Mucosa of descending colon (tissue), 3 donors: ENCODE results near the gene PCSK5. TPM values are rescaled to one million over a fixed set of nuclear protein-coding genes. Genes with fewer than 3 reads are reported as not detected.

Experiments
- ATAC-seq: fragments of 200-7000 bp; cut with Tn5 transposase; one replicate; pipeline ENCODE4 v1.9.1; 2020; ENCODE audit warnings: mild to moderate bottlenecking, moderate library complexity
- DNase-seq, 3 donors: peaks; one replicate each; pipeline ENCODE4 v3.0.0-alpha.2; 2020
- H3K36me3 ChIP-seq: fragments of 200-600 bp; one replicate; pipeline ENCODE4 v1.8.0; 2021; ENCODE audit warnings: low read depth, mild to moderate bottlenecking
- H3K4me1 ChIP-seq: fragments of 200-600 bp; one replicate; pipeline ENCODE4 v1.8.0; 2021; ENCODE audit warnings: low read depth, mild to moderate bottlenecking
- H3K4me3 ChIP-seq: fragments of 200-600 bp; one replicate; pipeline ENCODE4 v1.8.0; 2021; ENCODE audit warnings: mild to moderate bottlenecking
- H3K9me3 ChIP-seq: fragments of 200-600 bp; one replicate; pipeline ENCODE4 v1.8.0; 2021; ENCODE audit warnings: mild to moderate bottlenecking
- CTCF ChIP-seq: fragments of 200-600 bp; IDR thresholded peaks from one replicate; pipeline ENCODE4 v1.8.0; 2022; ENCODE audit warnings: antibody characterized with exemption, mild to moderate bottlenecking
- intact Hi-C, 2 donors: fragments of 100-400 bp; cut with DNase I in 1 of 2; cut with micrococcal nuclease in 1 of 2; formaldehyde crosslinking; loops; one replicate each; pipeline versions ENCODE4 v1.11.0 to v1.11.1; 2022; cut with DNase I, micrococcal nuclease
- total RNA-seq, 3 donors: library from RNA; stranded (reverse); fragmentation: NEBNext Ultra II Directional in 2 of 3; extraction: Animal tissue kit (Norgen Biotek cat#: 25700) in 2 of 3; gene quantifications; one replicate each; pipeline versions ENCODE4 v1.2.1 to v1.2.4, GENCODE V29; 2021 to 2023
- donor health status: DM: no; HTN: no; CAD: no; lungs with moderate emphysema.
- donor health status: DM: no; HTN: no; CAD: no.
- donor health status: DM: no; HTN: yes; CAD: no.

Gene PCSK5
- total RNA-seq, 3 donors from 2014 or later: 44.3 to 82.0 (median 53.3) TPM

GRCh38 chr9:76162086-76162730 lies 271.7 kb downstream of the PCSK5 start:
- DNase-seq (no peak), ATAC-seq (no peak)
- TF ChIP-seq CTCF: no peak
- H3K4me3 ChIP-seq: no peak overlapping the region
- no peaks in the 10 kb centered on the region for H3K9me3 ChIP-seq
- peaks cover 4% of the 10 kb centered on the region for H3K36me3 ChIP-seq
- no peaks in the 10 kb centered on the region for H3K4me1 ChIP-seq
- intact Hi-C loops: no loop called here

- ATAC-seq (peak; percentile 23), DNase-seq (no peak)
- Histone ChIP-seq H3K4me3 (no peak overlapping the region), H3K36me3 (peaks cover 4% of the 10 kb centered on the region), H3K4me1 (no peaks in the 10 kb centered on the region), H3K9me3 (no peaks in the 10 kb centered on the region)
- TF ChIP-seq CTCF: no peak
- intact Hi-C loops: no loop called here
Measured at GRCh38 chr9:76162751-76163500, 272.5 kb downstream of the PCSK5 start.

- no peaks in the 10 kb centered on the region for H3K4me1 ChIP-seq
- H3K4me3 ChIP-seq: no peak overlapping the region
- TF ChIP-seq CTCF: no peak
- intact Hi-C loops: no loop called here
- no peak for DNase-seq
- no peaks in the 10 kb centered on the region for H3K36me3 ChIP-seq
- no peak for ATAC-seq
- H3K9me3 ChIP-seq: no peaks in the 10 kb centered on the region
Measured at GRCh38 chr9:76166526-76166925, 276.1 kb downstream of the PCSK5 start.

GRCh38 chr9:76176171-76176570 lies 285.7 kb downstream of the PCSK5 start:
- DNase-seq (no peak), ATAC-seq (no peak)
- intact Hi-C loops: no loop called here
- Histone ChIP-seq H3K4me3 (no peak overlapping the region), H3K4me1 (no peaks in the 10 kb centered on the region), H3K36me3 (no peaks in the 10 kb centered on the region), H3K9me3 (no peaks in the 10 kb centered on the region)
- no peak for TF ChIP-seq CTCF

- intact Hi-C loops: no loop called here
- no peak for TF ChIP-seq CTCF
Measured at GRCh38 chr9:76177931-76178330, 287.5 kb downstream of the PCSK5 start.

More at GRCh38 chr9:76177931-76178330, 287.5 kb downstream of the PCSK5 start:
- H3K4me3 ChIP-seq: no peak overlapping the region
- no peak for ATAC-seq
- no peaks in the 10 kb centered on the region for H3K36me3 ChIP-seq
- H3K4me1 ChIP-seq: no peaks in the 10 kb centered on the region
- H3K9me3 ChIP-seq: no peaks in the 10 kb centered on the region
- DNase-seq: no peak
